Activated T-cell treated with anti-CD3 and anti-CD28 coated beads for 4 hours (primary cell): ENCODE results near the gene FAM53A.
"Not testable (repeated sequence)": the region's sequence is repeated elsewhere in the genome, so short reads cannot be mapped to it uniquely, and the experiment has no call there.

Experiments used
- DNase-seq: peaks from one replicate; pipeline ENCODE4 v3.0.0-alpha.2; 2020

The FAM53A gene

GRCh38 chr4:1684506-1685234 is 557 bp upstream of the FAM53A start:
- DNase-seq: peak; percentile 93

GRCh38 chr4:1683261-1683735 is 815 bp downstream of the FAM53A start:
- DNase-seq: no peak

GRCh38 chr4:1682860-1683259 is 1.3 kb downstream of the FAM53A start:
- no peak for DNase-seq

- no peak for DNase-seq
Observed at GRCh38 chr4:1678244-1678643, 5.9 kb downstream of the FAM53A start.

GRCh38 chr4:1676605-1677525 is 7.2 kb downstream of the FAM53A start:
- no peak for DNase-seq

GRCh38 chr4:1675802-1676137 is 8.3 kb downstream of the FAM53A start:
- no peak for DNase-seq

GRCh38 chr4:1675136-1675801 is 8.8 kb downstream of the FAM53A start:
- no peak for DNase-seq

- no peak for DNase-seq
Observed at GRCh38 chr4:1674682-1675081, 9.4 kb downstream of the FAM53A start.

GRCh38 chr4:1673671-1674070 is 10.4 kb downstream of the FAM53A start:
- no peak for DNase-seq

GRCh38 chr4:1671011-1671410 is 13.1 kb downstream of the FAM53A start:
- DNase-seq: not testable (repeated sequence)

- DNase-seq: no peak
Observed at GRCh38 chr4:1670279-1670678, 13.8 kb downstream of the FAM53A start.

GRCh38 chr4:1669850-1670249 is 14.3 kb downstream of the FAM53A start:
- no peak for DNase-seq

GRCh38 chr4:1669270-1669669 is 14.8 kb downstream of the FAM53A start:
- no peak for DNase-seq

GRCh38 chr4:1668488-1668840 is 15.6 kb downstream of the FAM53A start:
- DNase-seq: no peak

GRCh38 chr4:1667273-1667672 is 16.8 kb downstream of the FAM53A start:
- no peak for DNase-seq

- DNase-seq: no peak
Observed at GRCh38 chr4:1666391-1666790, 17.7 kb downstream of the FAM53A start.

GRCh38 chr4:1664141-1664540 is 20.0 kb downstream of the FAM53A start:
- no peak for DNase-seq

GRCh38 chr4:1663549-1663948 is 20.6 kb downstream of the FAM53A start:
- no peak for DNase-seq

GRCh38 chr4:1661695-1662094 is 22.4 kb downstream of the FAM53A start:
- no peak for DNase-seq

GRCh38 chr4:1660948-1661677 is 23.0 kb downstream of the FAM53A start:
- DNase-seq: no peak

GRCh38 chr4:1659104-1660043 is 24.7 kb downstream of the FAM53A start:
- no peak for DNase-seq

GRCh38 chr4:1658581-1658980 is 25.5 kb downstream of the FAM53A start:
- no peak for DNase-seq
